T-helper 2 cell treated with Interferon-gamma antibody and Interleukin-4, amounts not matched to agents 5 μg/mL and 100 μg/mL, for 36 hours (primary cell): ENCODE results near the gene SSMEM1.
"Not testable (repeated sequence)": the region's sequence is repeated elsewhere in the genome, so short reads cannot be mapped to it uniquely, and the experiment has no call there.

ENCODE experiments used
- DNase-seq: peaks from one replicate; pipeline ENCODE4 v3.0.0; 2021; ENCODE audit warnings: low spot score
- H3K27ac Mint-ChIP-seq: one replicate; pipeline ENCODE4 v1.8.0; 2021; ENCODE audit warnings: mild to moderate bottlenecking, mixed read lengths
- H3K27me3 Mint-ChIP-seq: one replicate; pipeline ENCODE4 v1.8.0; 2021; ENCODE audit warnings: low read depth, mixed read lengths
- H3K36me3 Mint-ChIP-seq: one replicate; pipeline ENCODE4 v1.8.0; 2021; ENCODE audit warnings: low read depth, mixed read lengths
- H3K4me1 Mint-ChIP-seq: one replicate; pipeline ENCODE4 v1.8.0; 2021; ENCODE audit warnings: low read depth, mixed read lengths
- H3K4me3 Mint-ChIP-seq: one replicate; pipeline ENCODE4 v1.8.0; 2022; ENCODE audit warnings: mild to moderate bottlenecking, moderate library complexity, mixed read lengths
- H3K9me3 Mint-ChIP-seq: one replicate; pipeline ENCODE4 v1.8.0; 2021; ENCODE audit warnings: mixed read lengths

SSMEM1 gene, protein sequence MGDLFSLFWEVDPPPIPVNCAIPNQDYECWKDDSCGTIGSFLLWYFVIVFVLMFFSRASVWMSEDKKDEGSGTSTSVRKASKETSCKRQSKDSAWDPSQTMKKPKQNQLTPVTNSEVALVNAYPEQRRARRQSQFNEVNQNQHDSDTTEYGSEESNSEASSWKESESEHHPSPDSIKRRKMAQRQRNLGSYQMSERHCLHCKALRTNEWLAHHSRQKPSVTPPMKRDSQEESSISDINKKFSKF

GRCh38 chr7:130207642-130208041, at the start of gene SSMEM1:
Gene SSMEM1, plus strand, starts transcription at chr7:130207860. Its CDS starts 51 bp downstream, at chr7:130207911.
- Mint-ChIP-seq H3K36me3 (peaks cover 11% of the 10 kb centered on the region), H3K4me3 (no peak within 1 kb of the TSS), H3K27ac (no peak within 1 kb of the TSS), H3K4me1 (peaks cover 10% of the 10 kb centered on the region), H3K27me3 (peaks cover 5% of the 10 kb centered on the region), H3K9me3 (no peaks in the 10 kb centered on the region)
- no peak for DNase-seq

DNA sequence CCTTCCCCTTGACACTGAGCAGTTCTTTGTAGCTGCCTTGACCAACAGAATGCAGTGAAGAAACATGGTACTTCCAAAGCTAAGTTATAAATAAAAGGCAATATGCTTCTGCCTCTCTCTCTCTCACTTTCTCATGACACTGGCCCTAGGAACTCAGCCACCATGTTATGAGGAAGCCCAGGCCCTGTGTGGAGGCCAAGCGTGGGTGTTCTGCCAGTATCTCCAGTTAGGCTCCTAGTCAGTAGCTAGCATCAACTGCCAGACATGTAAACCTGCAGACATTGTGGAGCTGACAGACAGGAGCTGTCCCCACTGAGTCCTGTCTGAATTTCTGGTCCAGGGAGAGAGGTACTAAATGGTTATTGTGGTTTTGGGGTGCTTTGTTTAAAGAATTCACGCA, 47.6 kb upstream of the SSMEM1 start:
- Mint-ChIP-seq H3K4me3 (no peak overlapping the region), H3K9me3 (no peaks in the 10 kb centered on the region), H3K36me3 (peaks cover 59% of the 10 kb centered on the region), H3K27me3 (no peaks in the 10 kb centered on the region), H3K4me1 (no peaks in the 10 kb centered on the region), H3K27ac (no peak overlapping the region)
- DNase-seq: no peak

- Mint-ChIP-seq H3K9me3 (no peaks in the 10 kb centered on the region), H3K27ac (no peak overlapping the region), H3K36me3 (peaks cover 60% of the 10 kb centered on the region), H3K27me3 (no peaks in the 10 kb centered on the region), H3K4me3 (no peak overlapping the region), H3K4me1 (no peaks in the 10 kb centered on the region)
- DNase-seq: no peak
These were observed 47.2 kb upstream of the SSMEM1 start for GRCh38 chr7:130160455-130160854.

DNA sequence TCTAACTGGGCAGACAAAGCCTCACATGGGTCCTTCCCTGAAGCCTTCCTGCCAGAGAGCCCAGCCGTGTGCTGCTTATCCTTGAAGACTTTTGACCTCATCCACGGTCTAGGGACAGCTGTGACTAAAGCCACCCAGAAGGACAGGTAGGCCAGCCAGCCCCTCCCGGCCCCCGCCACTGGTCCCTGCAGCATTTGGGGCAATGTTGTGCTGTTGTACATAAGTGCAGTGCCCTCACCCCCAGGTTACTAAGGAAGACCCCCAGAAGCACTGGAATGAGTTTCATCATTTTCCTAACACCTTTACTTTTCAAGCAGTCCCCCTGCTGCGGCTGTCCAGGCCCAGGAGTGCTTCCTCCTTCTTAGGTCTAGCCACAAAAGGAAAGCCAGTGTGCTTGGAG, 45.5 kb upstream of the SSMEM1 start:
- no peak for DNase-seq
- H3K36me3 Mint-ChIP-seq: peaks cover 64% of the 10 kb centered on the region
- H3K27me3 Mint-ChIP-seq: no peaks in the 10 kb centered on the region
- H3K4me3 Mint-ChIP-seq: no peak overlapping the region
- H3K27ac Mint-ChIP-seq: no peak overlapping the region
- no peaks in the 10 kb centered on the region for H3K9me3 Mint-ChIP-seq
- no peaks in the 10 kb centered on the region for H3K4me1 Mint-ChIP-seq

GRCh38 chr7:130174237-130174959, 33.3 kb upstream of the SSMEM1 start:
- H3K27ac Mint-ChIP-seq: no peak overlapping the region
- no peaks in the 10 kb centered on the region for H3K27me3 Mint-ChIP-seq
- DNase-seq: no peak
- no peaks in the 10 kb centered on the region for H3K9me3 Mint-ChIP-seq
- H3K4me3 Mint-ChIP-seq: no peak overlapping the region
- H3K4me1 Mint-ChIP-seq: no peaks in the 10 kb centered on the region
- peaks cover 39% of the 10 kb centered on the region for H3K36me3 Mint-ChIP-seq

DNA sequence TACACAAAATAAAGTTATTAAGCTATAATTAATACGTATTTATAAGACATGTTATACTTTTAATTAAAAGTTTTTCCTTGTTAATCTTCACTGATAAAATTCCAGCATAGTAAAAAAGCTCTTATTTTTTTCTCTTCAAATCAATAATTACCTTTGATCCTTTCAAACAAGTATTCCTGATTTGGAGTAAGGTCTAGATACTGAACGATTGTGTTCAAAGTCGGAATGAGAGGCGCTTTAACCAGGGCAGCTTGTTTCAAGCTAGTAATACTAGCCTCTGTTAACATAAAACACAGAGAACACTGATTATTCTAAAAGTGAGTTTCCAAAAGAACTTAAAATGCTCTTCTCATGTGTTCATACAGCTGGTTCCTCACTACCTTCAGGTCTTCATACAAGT, 29.4 kb upstream of the SSMEM1 start:
- Mint-ChIP-seq H3K9me3 (no peaks in the 10 kb centered on the region), H3K27me3 (no peaks in the 10 kb centered on the region), H3K36me3 (peaks cover 49% of the 10 kb centered on the region), H3K4me3 (no peak overlapping the region), H3K27ac (no peak overlapping the region), H3K4me1 (peaks cover 17% of the 10 kb centered on the region)
- DNase-seq: no peak

GRCh38 chr7:130179631-130180030, 28.0 kb upstream of the SSMEM1 start:
- no peaks in the 10 kb centered on the region for H3K9me3 Mint-ChIP-seq
- H3K27ac Mint-ChIP-seq: no peak overlapping the region
- peaks cover 23% of the 10 kb centered on the region for H3K4me1 Mint-ChIP-seq
- DNase-seq: no peak
- H3K27me3 Mint-ChIP-seq: no peaks in the 10 kb centered on the region
- H3K36me3 Mint-ChIP-seq: peaks cover 54% of the 10 kb centered on the region
- H3K4me3 Mint-ChIP-seq: no peak overlapping the region

DNA sequence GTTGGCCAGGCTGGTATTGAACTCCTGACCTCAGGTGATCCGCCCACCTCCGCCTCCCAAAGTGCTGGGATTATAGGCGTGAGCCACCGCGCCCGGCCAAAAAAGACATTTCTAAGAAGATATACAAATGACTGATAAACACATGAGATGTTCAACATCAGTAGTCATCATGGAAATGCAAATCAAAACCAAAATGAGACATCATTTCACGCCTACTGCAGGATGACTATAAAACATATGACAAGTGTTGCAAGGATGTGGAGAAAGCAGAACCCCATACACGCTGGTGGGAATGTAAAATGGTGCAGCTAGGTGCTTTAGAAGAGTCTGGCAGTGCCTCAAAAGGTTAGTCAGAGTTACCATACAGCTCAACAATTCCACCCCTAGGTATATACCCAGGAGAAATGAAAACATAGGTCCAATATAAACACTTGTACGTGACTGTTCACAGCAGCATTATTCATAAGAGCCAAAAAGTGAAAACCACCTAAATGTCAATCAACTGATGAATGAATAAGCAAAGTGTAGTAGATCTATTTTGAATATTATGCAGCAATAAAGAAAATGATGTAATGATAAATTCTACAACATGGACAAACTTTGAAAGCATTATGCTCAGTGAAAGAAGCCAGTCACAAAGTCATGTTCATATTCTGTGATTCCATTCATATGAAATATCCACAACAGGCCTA, 26.9 kb upstream of the SSMEM1 start:
- Mint-ChIP-seq H3K27me3 (no peaks in the 10 kb centered on the region), H3K4me3 (no peak overlapping the region), H3K36me3 (peaks cover 55% of the 10 kb centered on the region), H3K4me1 (peaks cover 25% of the 10 kb centered on the region), H3K9me3 (no peaks in the 10 kb centered on the region), H3K27ac (peak overlapping the region; percentile 17)
- DNase-seq: peak; percentile 66

GRCh38 chr7:130181263-130181605, 26.4 kb upstream of the SSMEM1 start:
- DNase-seq: no peak
- peaks cover 55% of the 10 kb centered on the region for H3K36me3 Mint-ChIP-seq

GRCh38 chr7:130182990-130183389, 24.7 kb upstream of the SSMEM1 start:
- H3K4me1 Mint-ChIP-seq: peaks cover 27% of the 10 kb centered on the region
- no peaks in the 10 kb centered on the region for H3K9me3 Mint-ChIP-seq
- DNase-seq: no peak
- no peaks in the 10 kb centered on the region for H3K27me3 Mint-ChIP-seq
- no peak overlapping the region for H3K27ac Mint-ChIP-seq
- H3K4me3 Mint-ChIP-seq: no peak overlapping the region
- H3K36me3 Mint-ChIP-seq: peaks cover 60% of the 10 kb centered on the region

More at GRCh38 chr7:130181263-130181605, 26.4 kb upstream of the SSMEM1 start:
- H3K4me3 Mint-ChIP-seq: no peak overlapping the region
- H3K9me3 Mint-ChIP-seq: no peaks in the 10 kb centered on the region
- H3K27me3 Mint-ChIP-seq: no peaks in the 10 kb centered on the region
- peaks cover 25% of the 10 kb centered on the region for H3K4me1 Mint-ChIP-seq
- H3K27ac Mint-ChIP-seq: no peak overlapping the region

DNA sequence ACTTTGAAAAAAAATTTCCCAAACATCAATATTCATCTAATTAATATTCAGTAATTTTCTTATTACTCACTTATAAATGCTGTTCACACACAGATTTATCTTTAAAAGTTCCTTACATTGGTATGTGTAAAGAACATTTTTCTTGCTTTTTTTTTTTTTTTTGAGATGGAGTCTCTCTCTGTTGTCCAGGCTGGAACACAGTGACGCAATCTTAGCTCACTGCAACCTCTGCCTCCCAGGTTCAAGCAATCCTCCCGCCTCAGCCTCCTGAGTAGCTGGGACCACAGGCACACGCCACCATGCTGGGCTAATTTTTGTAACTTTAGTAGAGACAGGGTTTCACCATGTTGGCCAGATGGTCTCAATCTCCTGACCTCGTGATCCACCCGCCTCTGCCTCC, 23.3 kb upstream of the SSMEM1 start:
- H3K27me3 Mint-ChIP-seq, H3K9me3 Mint-ChIP-seq, H3K27ac Mint-ChIP-seq, H3K4me3 Mint-ChIP-seq, DNase-seq: not testable (repeated sequence)
- Mint-ChIP-seq H3K36me3 (peaks cover 54% of the 10 kb centered on the region), H3K4me1 (peaks cover 27% of the 10 kb centered on the region)

DNA sequence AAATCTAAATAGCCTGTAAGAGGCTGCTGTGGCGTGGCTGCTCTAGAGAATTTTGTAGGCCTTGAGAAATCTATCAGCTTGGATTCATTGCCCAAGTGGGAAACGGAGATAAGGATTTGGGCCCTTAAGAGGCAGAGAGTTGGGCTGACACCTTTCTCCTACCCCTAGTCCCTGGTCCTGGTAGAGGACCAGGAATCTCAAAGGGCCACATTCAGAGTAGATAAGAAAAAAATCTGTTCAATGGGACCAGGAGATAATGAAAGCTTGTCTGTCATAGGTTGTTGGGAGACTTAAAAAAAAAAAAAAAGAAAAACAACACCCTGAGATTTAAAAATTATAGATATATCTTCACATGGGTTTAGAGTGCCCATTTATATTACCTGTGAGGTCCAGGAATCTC, 20.3 kb upstream of the SSMEM1 start:
- Mint-ChIP-seq H3K9me3 (no peaks in the 10 kb centered on the region), H3K4me1 (peaks cover 17% of the 10 kb centered on the region), H3K27me3 (no peaks in the 10 kb centered on the region), H3K27ac (no peak overlapping the region), H3K4me3 (no peak overlapping the region), H3K36me3 (peaks cover 51% of the 10 kb centered on the region)
- DNase-seq: no peak

DNA sequence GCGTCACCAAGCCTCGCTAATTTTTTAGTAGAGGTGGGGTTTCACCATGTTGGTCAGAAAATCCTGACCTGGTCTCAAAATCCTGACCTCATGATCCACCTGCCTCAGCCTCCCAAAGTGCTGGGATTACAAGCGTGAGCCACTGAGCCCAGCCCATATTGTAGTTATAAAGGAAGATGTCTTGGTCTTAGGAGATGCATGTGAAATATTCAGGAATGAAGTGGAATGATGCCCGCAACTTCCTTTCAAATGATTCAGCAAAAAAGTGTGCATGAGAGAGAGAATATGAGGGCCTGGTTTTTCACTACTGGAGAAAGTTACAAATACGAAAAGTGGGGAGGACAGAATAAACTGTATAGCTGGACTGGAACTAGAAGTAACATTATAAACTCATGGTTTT, 18.3 kb upstream of the SSMEM1 start:
- H3K36me3 Mint-ChIP-seq: peaks cover 45% of the 10 kb centered on the region
- no peak overlapping the region for H3K27ac Mint-ChIP-seq
- no peak for DNase-seq
- no peak overlapping the region for H3K4me3 Mint-ChIP-seq
- H3K27me3 Mint-ChIP-seq: no peaks in the 10 kb centered on the region
- peaks cover 6% of the 10 kb centered on the region for H3K4me1 Mint-ChIP-seq
- H3K9me3 Mint-ChIP-seq: no peaks in the 10 kb centered on the region

DNA sequence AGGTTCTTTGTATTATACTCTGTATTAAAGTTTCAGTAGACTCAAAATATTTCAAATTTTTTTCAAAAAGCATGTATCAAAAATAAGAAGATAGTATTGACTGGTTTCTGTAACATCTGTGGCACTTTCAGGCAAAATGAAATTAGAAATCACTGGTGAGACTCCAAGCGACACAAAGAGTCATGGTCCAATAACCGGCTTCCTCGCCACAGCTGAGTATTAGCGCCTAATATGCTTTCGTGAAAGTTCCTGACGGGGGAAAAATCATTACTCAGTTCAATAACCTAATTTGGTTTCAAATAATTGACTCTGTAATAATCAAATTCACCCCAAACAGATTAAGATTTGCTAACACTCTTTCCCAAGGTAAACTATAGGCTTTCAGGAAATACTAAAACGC, 15.9 kb upstream of the SSMEM1 start:
- H3K27me3 Mint-ChIP-seq: no peaks in the 10 kb centered on the region
- H3K4me3 Mint-ChIP-seq: no peak overlapping the region
- peaks cover 46% of the 10 kb centered on the region for H3K36me3 Mint-ChIP-seq
- H3K9me3 Mint-ChIP-seq: no peaks in the 10 kb centered on the region
- H3K4me1 Mint-ChIP-seq: peaks cover 4% of the 10 kb centered on the region
- no peak overlapping the region for H3K27ac Mint-ChIP-seq
- DNase-seq: no peak
